ENCODE measurements around the gene ABTB2. TPM values are rescaled to one million over a fixed set of nuclear protein-coding genes. Genes with fewer than 3 reads are reported as not detected.

Gene ABTB2
- total and polyA plus RNA-seq, 2 of the 8 experiments (the other 6 are each of a cell fraction or from before 2014, with no cell fraction given) = 7.7 to 10.2 TPM

- Histone ChIP-seq H4K20me1 (replicated peaks in 1 of 2; ENCODE audit: control insufficient read depth in 1 of 2, insufficient read depth in 2 of 2, low read length in 2 of 2) (peaks cover 13 to 18% of the 10 kb centered on the region in 2 experiments), H2BK5ac (ENCODE audit: low read depth, low read length) (no peak overlapping the region), H4K8ac (ENCODE audit: extremely low read depth, insufficient read depth, low read length) (no peak overlapping the region), H3K27ac (ENCODE audit: low read depth, low read length) (no peak overlapping the region), H2BK15ac (ENCODE audit: low read length) (no peak overlapping the region), H3K4me1 (replicated peaks in 1 of 4; ENCODE audit: control insufficient read depth in 3 of 4, insufficient read depth in 4 of 4, low read length in 3 of 4) (peaks cover 0 to 18% (median 7%) of the 10 kb centered on the region in 4 experiments; a peak in 5 of 7 replicates), H3K4me3 (ENCODE audit: extremely low read depth in 1 of 4, insufficient read depth in 2 of 4, low read depth in 3 of 4, low read length in 4 of 4) (no peak overlapping the region), H3K23me2 (ENCODE audit: low read depth, low read length) (peaks cover 17% of the 10 kb centered on the region), H3K27me3 (replicated peaks in 1 of 4; ENCODE audit: control insufficient read depth in 3 of 4, extremely low read depth in 1 of 4, insufficient read depth in 3 of 4, low read length in 3 of 4) (peaks cover 5 to 31% (median 23%) of the 10 kb centered on the region in 4 experiments), H3K56ac (replicated peaks; ENCODE audit: insufficient read length, low read depth, low read length) (no peak overlapping the region), H3K18ac (ENCODE audit: extremely low read depth, low read length) (no peak overlapping the region), H3K36me3 (ENCODE audit: control insufficient read depth in 2 of 4, insufficient read depth in 4 of 4, low read length in 3 of 4) (no peaks in the 10 kb centered on the region), H2AFZ (ENCODE audit: low read length) (no peak overlapping the region), H2AK5ac (ENCODE audit: low read depth, low read length) (no peak overlapping the region), H4K5ac (ENCODE audit: insufficient read length, low read depth, low read length) (no peak overlapping the region), H3K79me2 (ENCODE audit: control insufficient read depth in 1 of 2, insufficient read depth in 2 of 2, low read length in 2 of 2) (peaks cover 0 to 47% of the 10 kb centered on the region in 2 experiments; a peak in 3 of 4 replicates), H2BK120ac (replicated peaks; ENCODE audit: low read depth, low read length) (no peak overlapping the region), H2BK20ac (ENCODE audit: low read length) (no peak overlapping the region), H3K79me1 (ENCODE audit: low read depth, low read length) (no peaks in the 10 kb centered on the region; the same call in 1 of the 2 replicates), H4K91ac (replicated peaks; ENCODE audit: insufficient read length, low read length) (no peak overlapping the region), H3K14ac (ENCODE audit: insufficient read length) (no peak overlapping the region), H3K9me3 (ENCODE audit: insufficient read depth in 2 of 2, low read depth in 1 of 2, low read length in 1 of 2) (no peaks in the 10 kb centered on the region), H3K9ac (replicated peaks in 1 of 4; ENCODE audit: extremely low read depth in 1 of 4, low read depth in 3 of 4, low read length in 3 of 4) (no peak overlapping the region), H3K4ac (replicated peaks; ENCODE audit: insufficient read length, low read depth, low read length) (no peak overlapping the region), H3K23ac (ENCODE audit: insufficient read length) (no peak overlapping the region), H2BK12ac (ENCODE audit: low read depth, low read length) (no peak overlapping the region), H3K4me2 (ENCODE audit: insufficient read depth in 1 of 2, low read depth in 2 of 2, low read length in 2 of 2) (no peak overlapping the region)
- POLR2A ChIA-PET (ENCODE audit: partially characterized antibody) = interaction anchor here (0.7 to 1.7 kb wide), 2 partner anchors 12 to 13 kb away, joined by 3 to 4 read pairs; no protein-coding TSS in a partner anchor
- DNase-seq (ENCODE audit: low read depth in 1 of 2, low spot score in 2 of 2) = no peak
- WGBS, 2 experiments (ENCODE audit: extremely low coverage in 1 of 2, insufficient coverage in 1 of 2, insufficient read length in 1 of 2, insufficient replicate concordance in 2 of 2, low coverage in 1 of 2, low lambda C conversion rate in 2 of 2, missing lambda C conversion rate in 1 of 2) = 84% methylated on average over 4 of the region's 4 CpGs; no CpG with 5 or more reads in 1 of the 2 experiments
- CTCF ChIA-PET (ENCODE audit: partially characterized antibody) = interaction anchor here (0.8 to 5.8 kb wide), 8 partner anchors 8 to 200 kb away, joined by 3 to 63 read pairs (median 5); no protein-coding TSS in a partner anchor
- no peak for FAIRE-seq
- TF ChIP-seq CEBPB (IDR thresholded peaks at IDR 0.05; ENCODE audit: low read depth, low read length) (no peak), SIX5 (IDR thresholded peaks at IDR 0.05; ENCODE audit: low read depth, low read length) (no peak), SRF (IDR thresholded peaks at IDR 0.05; ENCODE audit: low read depth, low read length) (no peak), RXRA (IDR thresholded peaks at IDR 0.05; ENCODE audit: insufficient read depth, low read depth, low read length) (no peak), CBX8 (IDR thresholded peaks at IDR 0.05; ENCODE audit: borderline replicate concordance, low read depth, low read length) (no peak), E2F6 (IDR thresholded peaks at IDR 0.05) (no peak), POLR2A (IDR thresholded peaks at IDR 0.05; ENCODE audit: control extremely low read depth in 1 of 2, low read depth in 2 of 2, low read length in 2 of 2) (no peak), ASH2L (IDR thresholded peaks at IDR 0.05; ENCODE audit: low read length) (no peak), GABPA (IDR thresholded peaks at IDR 0.05; ENCODE audit: borderline replicate concordance, insufficient read depth, low read length) (no peak), TAF1 (IDR thresholded peaks at IDR 0.05; ENCODE audit: low read depth, low read length) (no peak), ATF3 (IDR thresholded peaks at IDR 0.05; ENCODE audit: insufficient read depth, low read depth, low read length) (no peak), RAD21 (IDR thresholded peaks at IDR 0.05 in 1 of 2, conservative IDR thresholded peaks at IDR 0.05 in 1 of 2; ENCODE audit: low read depth in 2 of 2, low read length in 2 of 2) (no peak), MAX (IDR thresholded peaks at IDR 0.05) (no peak)
Observed at GRCh38 chr11:34353881-34354280, 3.9 kb downstream of the ABTB2 start.
